ENCODE data around the gene BRINP2. TPM values are rescaled to one million over a fixed set of nuclear protein-coding genes. Genes with fewer than 3 reads are reported as not detected.
"Not testable (repeated sequence)": the region's sequence is repeated elsewhere in the genome, so short reads cannot be mapped to it uniquely, and the experiment has no call there.

BRINP2 gene
- total and polyA plus RNA-seq, 7 experiments from 2014 or later: not detected

DNA sequence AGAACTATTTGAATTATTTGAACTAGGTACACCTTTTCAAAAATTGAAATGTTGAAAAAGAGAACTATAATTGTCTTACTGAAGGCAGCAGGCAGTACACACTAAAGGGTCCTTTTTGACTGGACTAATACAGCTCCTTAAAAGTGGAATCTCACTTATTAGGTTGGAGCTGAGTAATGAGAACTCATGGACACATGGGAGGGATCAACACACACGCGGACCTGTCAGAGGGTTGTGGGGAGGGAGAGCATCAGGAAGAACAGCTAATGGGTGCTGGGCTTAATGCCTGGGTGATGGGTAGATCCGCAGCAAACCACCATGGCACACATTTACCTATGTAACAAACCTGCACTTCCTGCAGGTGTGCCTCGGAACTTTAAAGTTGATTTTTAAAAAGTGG lies 145.0 kb downstream of the BRINP2 start:
- intact Hi-C loops (cut with micrococcal nuclease): no loop called here
- H3K9me3 Mint-ChIP-seq: peaks cover 0 to 16% (median 4%) of the 10 kb centered on the region in 11 donors
- ChIA-PET CTCF (no interaction called here), POLR2A (no interaction called here)
- no peak overlapping the region for H3K27ac Mint-ChIP-seq
- no peaks in the 10 kb centered on the region for H3K27me3 Mint-ChIP-seq
- ATAC-seq (no peak), DNase-seq (no peak)
- Histone ChIP-seq H3K27me3 (ENCODE audit: control insufficient read depth in 2 of 2, insufficient read depth in 2 of 2, low read length in 2 of 2) (no peaks in the 10 kb centered on the region), H3K27ac (ENCODE audit: low read depth, low read length) (no peak overlapping the region), H3K9me3 (ENCODE audit: control insufficient read depth in 2 of 3, low read length in 3 of 3) (no peaks in the 10 kb centered on the region), H3K4me1 (ENCODE audit: control insufficient read depth in 2 of 2, insufficient read depth in 2 of 2, low read length in 2 of 2) (no peaks in the 10 kb centered on the region), H3K36me3 (ENCODE audit: control insufficient read depth in 2 of 3, insufficient read depth in 3 of 3, low read length in 3 of 3) (no peaks in the 10 kb centered on the region), H3K4me3 (ENCODE audit: low read length) (no peak overlapping the region)
- no peak overlapping the region for H3K4me3 Mint-ChIP-seq
- H3K36me3 Mint-ChIP-seq: no peaks in the 10 kb centered on the region
- H3K4me1 Mint-ChIP-seq: no peaks in the 10 kb centered on the region

GRCh38 chr1:177321434-177321833 lies 150.7 kb downstream of the BRINP2 start:
- H3K9me3 ChIP-seq (ENCODE audit: control insufficient read depth in 2 of 3, low read length in 3 of 3); H3K4me3 Mint-ChIP-seq; H3K27ac ChIP-seq (ENCODE audit: low read depth, low read length); H3K4me1 ChIP-seq (ENCODE audit: control insufficient read depth in 2 of 2, insufficient read depth in 2 of 2, low read length in 2 of 2); ATAC-seq; H3K27me3 Mint-ChIP-seq; H3K4me1 Mint-ChIP-seq; CTCF ChIA-PET; H3K27me3 ChIP-seq (ENCODE audit: control insufficient read depth in 2 of 2, insufficient read depth in 2 of 2, low read length in 2 of 2); H3K27ac Mint-ChIP-seq; H3K36me3 ChIP-seq (ENCODE audit: control insufficient read depth in 2 of 3, insufficient read depth in 3 of 3, low read length in 3 of 3); H3K4me3 ChIP-seq (ENCODE audit: low read length); H3K36me3 Mint-ChIP-seq; DNase-seq; POLR2A ChIA-PET; intact Hi-C loops (cut with micrococcal nuclease): not testable (repeated sequence)
- peaks cover 0 to 19% (median 7%) of the 10 kb centered on the region in 11 donors for H3K9me3 Mint-ChIP-seq

DNA sequence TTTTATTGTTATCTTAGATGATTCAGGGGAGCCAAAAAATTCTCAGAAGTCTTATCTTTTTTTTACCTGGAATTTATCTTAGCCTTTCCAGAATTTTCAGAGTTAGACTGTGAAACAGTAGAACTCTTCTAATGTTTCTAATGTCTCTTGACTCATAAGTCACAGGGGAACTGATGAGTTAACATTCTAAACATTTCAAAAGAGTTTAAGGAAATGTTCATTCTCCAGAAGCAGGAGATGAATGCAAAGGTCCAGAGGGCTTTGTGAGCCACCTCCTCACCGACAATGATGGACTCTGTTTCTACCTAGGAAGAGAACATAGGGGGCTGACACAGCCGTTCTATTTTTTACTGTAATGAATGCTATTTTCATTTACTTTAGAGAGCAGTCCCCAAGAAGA lies 157.5 kb downstream of the BRINP2 start:
- intact Hi-C loops (cut with micrococcal nuclease): no loop called here
- ChIA-PET CTCF (no interaction called here), POLR2A (interaction anchor here (0.7 kb wide), 1 partner anchor 35 kb away, joined by 3 read pairs; no protein-coding TSS in a partner anchor)
- Histone ChIP-seq H3K4me1 (ENCODE audit: control insufficient read depth in 2 of 2, insufficient read depth in 2 of 2, low read length in 2 of 2) (no peaks in the 10 kb centered on the region), H3K4me3 (ENCODE audit: low read length) (no peak overlapping the region), H3K27me3 (ENCODE audit: control insufficient read depth in 2 of 2, insufficient read depth in 2 of 2, low read length in 2 of 2) (no peaks in the 10 kb centered on the region), H3K27ac (ENCODE audit: low read depth, low read length) (no peak overlapping the region), H3K9me3 (ENCODE audit: control insufficient read depth in 2 of 3, low read length in 3 of 3) (no peaks in the 10 kb centered on the region), H3K36me3 (ENCODE audit: control insufficient read depth in 2 of 3, insufficient read depth in 3 of 3, low read length in 3 of 3) (no peaks in the 10 kb centered on the region)
- no peaks in the 10 kb centered on the region for H3K27me3 Mint-ChIP-seq
- no peak overlapping the region for H3K4me3 Mint-ChIP-seq
- no peaks in the 10 kb centered on the region for H3K4me1 Mint-ChIP-seq
- no peak for ATAC-seq
- H3K36me3 Mint-ChIP-seq: no peaks in the 10 kb centered on the region
- H3K27ac Mint-ChIP-seq: no peak overlapping the region
- H3K9me3 Mint-ChIP-seq: peaks cover 0 to 18% (median 8%) of the 10 kb centered on the region in 11 donors
- DNase-seq: no peak

DNA sequence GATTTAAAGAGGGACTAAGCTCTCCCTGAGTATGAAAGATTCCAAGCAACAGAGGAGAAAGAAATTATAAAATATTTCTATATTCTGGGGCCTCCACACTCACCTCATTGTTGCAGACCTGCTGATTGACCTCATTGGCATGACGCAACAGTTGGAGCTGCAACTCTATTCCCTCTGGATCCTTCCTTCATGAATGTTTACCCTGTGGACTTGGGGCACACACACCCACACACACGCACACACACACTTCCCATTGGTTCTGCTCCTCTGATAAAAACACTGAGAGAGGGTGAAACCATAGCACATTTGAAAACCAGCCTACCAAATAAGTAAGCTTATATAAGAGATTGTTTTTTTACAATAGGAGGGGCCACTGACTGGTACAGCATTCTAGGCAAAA lies 159.1 kb downstream of the BRINP2 start:
- no peaks in the 10 kb centered on the region for H3K27me3 Mint-ChIP-seq
- POLR2A ChIA-PET: no interaction called here
- H3K4me3 Mint-ChIP-seq: no peak overlapping the region

More for the DNA sequence above, 159.1 kb downstream of the BRINP2 start:
- Histone ChIP-seq H3K4me1 (ENCODE audit: control insufficient read depth in 2 of 2, insufficient read depth in 2 of 2, low read length in 2 of 2) (no peaks in the 10 kb centered on the region), H3K36me3 (ENCODE audit: control insufficient read depth in 2 of 3, insufficient read depth in 3 of 3, low read length in 3 of 3) (no peaks in the 10 kb centered on the region), H3K27ac (ENCODE audit: low read depth, low read length) (no peak overlapping the region), H3K9me3 (ENCODE audit: control insufficient read depth in 2 of 3, low read length in 3 of 3) (no peaks in the 10 kb centered on the region), H3K27me3 (ENCODE audit: control insufficient read depth in 2 of 2, insufficient read depth in 2 of 2, low read length in 2 of 2) (no peaks in the 10 kb centered on the region), H3K4me3 (ENCODE audit: low read length) (no peak overlapping the region)
- ATAC-seq (no peak), DNase-seq (no peak)
- Mint-ChIP-seq H3K9me3 (peaks cover 0 to 18% (median 9%) of the 10 kb centered on the region in 11 donors), H3K27ac (no peak overlapping the region), H3K36me3 (no peaks in the 10 kb centered on the region), H3K4me1 (no peaks in the 10 kb centered on the region)
- intact Hi-C loops (cut with micrococcal nuclease): no loop called here
- CTCF ChIA-PET: no interaction called here

Other genes starting within 250 kb of the BRINP2 start
- gene ASTN1, start 6.2 kb upstream of the BRINP2 start, total RNA-seq: under 1 TPM in 1 of 5 experiments, not detected in 4; 0.07 TPM
- gene ASTN1, start 6.2 kb upstream of the BRINP2 start, polyA plus RNA-seq: not detected

Measured in naive thymus-derived CD4-positive, alpha-beta T cell (primary cell).